GM18520 (cell line): Measurements from ENCODE around the gene YIPF5.

Experiments
- ATAC-seq: cut with Tn5 transposase; IDR thresholded peaks from one replicate; pipeline ENCODE4 v1.9.1; 2021; ENCODE audit not compliant: unreplicated experiment

Gene YIPF5

DNA sequence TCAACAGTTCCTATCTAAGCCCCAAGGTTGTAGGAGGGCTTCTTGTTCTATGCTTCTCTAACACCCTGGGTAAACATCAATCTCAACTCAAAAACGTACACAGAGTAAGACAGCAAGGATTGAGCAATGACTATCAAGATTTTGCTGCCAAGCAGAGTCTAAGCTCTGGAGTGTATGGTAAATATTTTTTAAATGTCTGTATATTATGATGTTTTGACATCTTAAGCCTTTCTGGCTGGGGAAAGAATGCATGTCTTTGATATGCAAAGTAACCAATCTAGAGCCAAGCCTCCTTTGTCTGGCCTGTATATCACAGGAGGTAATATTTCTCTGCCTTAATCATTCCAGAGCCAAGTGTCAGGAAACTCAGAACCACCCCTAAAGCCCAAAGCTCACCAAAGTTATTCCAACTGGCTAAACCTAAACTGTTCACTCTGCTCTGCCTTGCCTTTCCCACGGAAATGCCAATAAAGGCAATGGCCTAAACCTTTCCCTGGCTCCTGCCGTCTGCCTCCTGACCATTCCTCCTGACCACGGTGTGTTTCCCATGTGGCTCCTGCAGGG is 45.2 kb downstream of the YIPF5 start:
- no peak for ATAC-seq

DNA sequence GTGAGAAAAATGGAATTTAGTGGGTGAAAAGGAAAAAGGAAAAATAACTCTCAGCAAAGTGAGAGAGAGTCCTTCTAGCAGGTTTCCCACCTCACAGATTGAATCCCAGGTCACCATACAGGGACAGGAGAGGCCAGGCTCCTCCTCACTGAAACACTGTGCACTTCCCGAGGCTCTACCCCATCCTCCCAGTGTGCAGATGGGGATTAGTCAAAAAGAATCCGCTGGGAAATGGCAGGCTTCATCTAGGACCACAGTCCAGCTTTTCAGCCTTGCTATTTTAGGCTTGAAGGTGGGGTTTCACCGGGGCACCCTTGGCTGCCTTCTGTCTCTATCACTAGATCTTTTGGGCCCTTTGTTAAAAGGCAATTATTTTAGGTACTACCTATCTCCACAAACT is 47.8 kb downstream of the YIPF5 start:
- no peak for ATAC-seq

DNA sequence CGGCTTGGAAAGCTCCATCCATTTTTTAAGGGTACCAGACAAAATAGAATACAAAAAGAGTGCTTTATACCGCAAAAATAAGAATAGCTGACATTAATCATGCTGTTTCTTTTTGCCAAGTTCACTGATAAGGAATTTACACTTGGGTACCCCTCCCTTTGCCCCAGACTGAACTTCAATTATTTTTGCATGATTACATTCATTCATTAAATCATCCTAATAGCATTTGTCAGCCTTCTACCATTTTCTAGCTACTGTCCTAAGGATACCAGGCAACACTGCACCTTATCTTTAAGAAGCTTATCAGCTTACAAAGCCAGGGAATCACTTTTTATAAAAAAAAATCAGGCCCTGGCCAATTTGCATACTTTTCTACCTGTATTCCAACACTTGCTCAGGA is 48.4 kb downstream of the YIPF5 start:
- no peak for ATAC-seq

DNA sequence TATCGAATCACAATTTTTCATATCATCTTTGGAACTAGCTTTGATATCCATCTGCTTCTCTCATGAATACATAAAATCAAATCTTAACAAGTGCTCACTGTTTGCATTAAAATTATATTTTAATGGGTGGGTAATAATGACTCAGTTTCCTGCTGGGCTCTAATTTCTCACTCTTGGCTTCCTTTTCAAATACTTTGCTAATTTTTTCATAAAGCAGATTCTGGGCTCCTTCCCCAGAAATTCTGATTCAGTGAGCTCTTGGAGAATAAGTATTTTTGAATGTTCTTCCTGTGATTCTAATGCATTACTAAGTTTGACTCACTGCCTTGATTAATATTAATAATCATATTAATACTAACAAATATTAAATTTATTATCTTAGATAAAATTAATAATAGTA is 48.9 kb downstream of the YIPF5 start:
- ATAC-seq = no peak

DNA sequence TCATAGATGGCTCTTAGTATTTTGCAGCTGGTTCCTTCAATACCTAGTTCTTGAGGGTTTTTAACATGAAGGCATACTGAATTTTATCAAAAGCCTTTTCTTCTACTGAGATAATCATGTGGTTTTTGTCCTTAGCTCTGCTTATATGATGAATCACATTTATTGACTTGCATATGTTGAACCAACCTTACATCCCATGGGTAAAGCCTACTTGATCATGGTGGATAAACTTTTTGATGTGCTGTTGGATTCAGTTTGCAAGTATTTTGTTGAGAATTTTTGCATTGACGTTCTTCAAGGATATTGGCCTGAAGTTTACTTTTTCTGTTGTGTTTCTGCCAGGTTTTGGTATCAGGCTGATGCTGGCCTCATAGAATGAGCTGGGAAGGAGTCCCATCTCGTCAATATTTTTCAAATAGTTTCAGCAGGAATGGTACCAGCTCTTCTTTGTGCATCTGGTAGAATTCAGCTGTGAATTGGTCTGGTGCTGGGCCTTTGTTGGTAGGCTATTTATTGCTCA is 49.7 kb downstream of the YIPF5 start:
- ATAC-seq = no peak

DNA sequence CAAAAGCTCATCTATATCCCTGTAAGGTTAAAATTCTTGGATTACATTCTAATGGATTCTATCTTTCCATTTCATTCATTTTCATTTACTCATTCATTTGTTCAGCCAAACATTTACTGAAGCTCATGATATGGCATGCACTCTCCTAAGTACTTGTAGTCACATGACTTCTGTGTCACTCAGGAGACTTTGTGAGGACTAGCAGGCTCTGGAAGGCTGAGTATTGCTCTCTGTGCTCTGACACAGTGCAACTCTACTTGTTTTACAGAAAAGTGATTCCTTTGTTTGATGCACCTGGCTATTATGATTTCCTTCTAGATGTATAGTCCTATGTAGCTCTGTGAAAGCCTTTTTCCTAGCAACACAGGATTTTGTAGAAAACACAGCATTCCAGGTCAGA is 53.0 kb downstream of the YIPF5 start:
- no peak for ATAC-seq

DNA sequence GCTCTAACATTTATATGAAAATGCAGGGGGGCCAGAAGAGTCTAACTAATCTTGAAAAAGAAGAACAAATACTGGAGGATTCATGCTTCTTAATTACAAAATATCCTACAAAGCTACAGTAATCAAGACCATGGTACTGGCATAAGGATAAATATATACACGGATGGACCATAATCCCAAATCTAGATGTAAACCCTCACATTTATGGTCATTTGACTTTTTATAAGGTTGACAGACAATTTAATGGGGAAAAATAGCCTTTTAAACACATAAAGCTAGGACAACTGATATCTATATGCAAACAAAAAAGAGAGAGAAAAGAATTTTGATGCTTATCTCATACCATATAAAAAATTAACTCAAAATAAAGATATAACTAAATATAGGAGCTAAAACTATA is 55.9 kb downstream of the YIPF5 start:
- ATAC-seq = no peak
